Endothelial cell of umbilical vein (primary cell): ENCODE measurements around the gene CCDC107. TPM values are rescaled to one million over a fixed set of nuclear protein-coding genes. Genes with fewer than 3 reads are reported as not detected.
A peak's percentile ranks its signal among the peaks of the same experiment; 100 is the strongest.

Experiments used
- BruUV-seq: library from RNA; stranded (reverse); fragments of 400-500 nt; replicated peaks from 2 replicates; lab custom pipeline; 2021; lab: Mats Ljungman, UMichigan
- CTCF ChIA-PET: fragments of 300-600, 350-600 bp; sonication (Branson Sonifier 250); formaldehyde crosslinking; loops from one replicate; lab custom pipeline; 2021; ENCODE audit warnings: antibody characterized with exemption, inconsistent platforms; lab: Charles Lee
- POLR2A ChIA-PET: fragments of 300-600, 350-600 bp; sonication (Branson Sonifier 250); formaldehyde crosslinking; loops from one replicate; lab custom pipeline; 2021; ENCODE audit warnings: antibody characterized with exemption, inconsistent platforms; lab: Charles Lee
- DNase-seq: peaks from one replicate; pipeline ENCODE4 v3.0.0-alpha.2; 2011; ENCODE audit warnings: low read depth, low spot score
- FAIRE-seq: peaks from 2 replicates; lab custom pipeline; 2011; peaks lifted over from hg19 to GRCh38; lab: Jason Lieb, UNC
- H2AFZ ChIP-seq: 2 replicates; pipeline ENCODE4 v1.6.0; 2012; ENCODE audit warnings: low read depth, low read length, control low read depth, inconsistent platforms
- H3K27ac ChIP-seq: 2 replicates; pipeline ENCODE4 v1.5.1; 2011; ENCODE audit warnings: low read depth, mild to moderate bottlenecking, control low read depth, low read length, moderate library complexity; ENCODE audit not compliant: insufficient read depth
- H3K27me3 ChIP-seq, 2 experiments: 2 replicates each; pipeline versions ENCODE4 v1.6.0 to v1.6.1; 2011; ENCODE audit warnings: low read length in 2 of 2, mixed read lengths in 1 of 2; ENCODE audit not compliant: control insufficient read depth in 2 of 2, insufficient read depth in 2 of 2
- H3K36me3 ChIP-seq, 2 experiments: 2 replicates in 1 of 2; 3 replicates in 1 of 2; pipeline ENCODE4 v1.5.1; 2011; ENCODE audit warnings: low read length in 2 of 2, mild to moderate bottlenecking in 1 of 2, moderate library complexity in 1 of 2; ENCODE audit not compliant: control insufficient read depth in 2 of 2, insufficient read depth in 2 of 2; ENCODE audit errors: extremely low read depth in 1 of 2
- H3K4me1 ChIP-seq: 3 replicates; pipeline ENCODE4 v1.5.1; 2011; ENCODE audit warnings: mild to moderate bottlenecking, low read length; ENCODE audit not compliant: control insufficient read depth, insufficient read depth; ENCODE audit errors: extremely low read depth
- H3K4me2 ChIP-seq: 2 replicates; pipeline ENCODE4 v1.6.1; 2011; ENCODE audit warnings: low read length, control low read depth, mixed read lengths; ENCODE audit not compliant: insufficient read depth
- H3K4me3 ChIP-seq, 3 experiments: fragments of 200-600 bp in 1 of 3; sonication (generic), shearing (Covaris generic) in 1 of 3; replicated peaks in 1 of 3; 2 replicates each; pipeline ENCODE4 v1.5.1; 2011 to 2016; ENCODE audit warnings: control low read depth in 3 of 3, low read length in 3 of 3, mild to moderate bottlenecking in 2 of 3, inconsistent platforms in 1 of 3, low read depth in 1 of 3, moderate library complexity in 1 of 3; ENCODE audit not compliant: insufficient read depth in 1 of 3
- H3K79me2 ChIP-seq: 2 replicates; pipeline ENCODE4 v1.6.0; 2012; ENCODE audit warnings: low read length, inconsistent platforms; ENCODE audit not compliant: control insufficient read depth, insufficient read depth
- H3K9ac ChIP-seq: replicated peaks from 2 replicates; pipeline ENCODE3; 2011; ENCODE audit warnings: low read length, control low read depth; ENCODE audit not compliant: insufficient read depth; ENCODE audit errors: extremely low read depth
- H3K9me1 ChIP-seq: replicated peaks from 3 replicates; pipeline ENCODE4 v1.6.0; 2011; ENCODE audit warnings: mild to moderate bottlenecking, low read length; ENCODE audit not compliant: control insufficient read depth, insufficient read depth; ENCODE audit errors: extremely low read depth
- H3K9me3 ChIP-seq: replicated peaks from 2 replicates; pipeline ENCODE4 v1.5.1; 2012; ENCODE audit warnings: low read length, inconsistent platforms; ENCODE audit not compliant: control insufficient read depth, insufficient read depth
- H4K20me1 ChIP-seq: replicated peaks from 2 replicates; pipeline ENCODE3; 2011; ENCODE audit warnings: mild to moderate bottlenecking, low read length; ENCODE audit not compliant: control insufficient read depth, insufficient read depth; ENCODE audit errors: extremely low read depth
- CTCF ChIP-seq, 2 donors: IDR thresholded peaks; 1 replicate in 1 of 2; 2 replicates in 1 of 2; pipeline ENCODE4 v1.5.1; 2011; ENCODE audit warnings: low read length in 2 of 2, mild to moderate bottlenecking in 2 of 2, moderate library complexity in 2 of 2, control low read depth in 1 of 2, inconsistent platforms in 1 of 2, low read depth in 1 of 2; ENCODE audit not compliant: insufficient read depth in 1 of 2; ENCODE audit errors: extremely low read depth in 1 of 2
- EZH2 ChIP-seq: IDR thresholded peaks from 2 replicates; pipeline ENCODE4 v1.6.1; 2012; ENCODE audit warnings: borderline replicate concordance, low read depth, mild to moderate bottlenecking, moderate library complexity, low read length, inconsistent platforms; ENCODE audit not compliant: severe bottlenecking
- FOS ChIP-seq: IDR thresholded peaks from 2 replicates; pipeline ENCODE4 v1.6.1; 2011; ENCODE audit warnings: mild to moderate bottlenecking, low read length, moderate library complexity, borderline replicate concordance; ENCODE audit not compliant: insufficient read depth
- GATA2 ChIP-seq: IDR thresholded peaks from 2 replicates; pipeline ENCODE4 v1.7.0; 2011; ENCODE audit warnings: low read depth, mild to moderate bottlenecking, moderate library complexity, mixed read lengths, low read length; ENCODE audit not compliant: insufficient read length, insufficient read depth
- JUN ChIP-seq: IDR thresholded peaks from 2 replicates; pipeline ENCODE4 v1.6.1; 2011; ENCODE audit warnings: borderline replicate concordance, low read depth; ENCODE audit not compliant: insufficient read length, insufficient read depth
- MAX ChIP-seq: IDR thresholded peaks from 2 replicates; pipeline ENCODE4 v1.6.1; 2011; ENCODE audit not compliant: insufficient read depth, insufficient read length
- MYC ChIP-seq: IDR thresholded peaks from one replicate; pipeline ENCODE4 v1.6.1; 2011; ENCODE audit warnings: mild to moderate bottlenecking, low read depth, low read length
- POLR2A ChIP-seq: IDR thresholded peaks from 2 replicates; pipeline ENCODE4 v1.6.1; 2012; ENCODE audit warnings: low read depth, mild to moderate bottlenecking, control low read depth, low read length
- POLR2AphosphoS5 ChIP-seq: IDR thresholded peaks from 2 replicates; pipeline ENCODE4 v1.6.1; 2012; ENCODE audit warnings: low read depth, mild to moderate bottlenecking, control low read depth, low read length, moderate library complexity; ENCODE audit not compliant: insufficient read depth
- dilution Hi-C: fragments of 300-500 bp; cut with MboI; formaldehyde crosslinking; loops from one replicate; pipeline ENCODE4 v1.15.0; 2019; ENCODE audit warnings: low sequenced_read_pairs; ENCODE audit not compliant: extremely low pct_ligation_motif_present
- intact Hi-C: fragments of 100-400 bp; cut with micrococcal nuclease; formaldehyde crosslinking; loops from one replicate; pipeline ENCODE4 v1.10.0; 2022
- polyA plus RNA-seq, 4 experiments: library from polyadenylated mRNA; depleted of rRNA in 3 of 4; stranded (reverse) in 3 of 4; unstranded in 1 of 4; fragments of >200 nt; gene quantifications; 2 replicates each; pipeline versions ENCODE4 v1.2.1 to v1.2.3, GENCODE V29; 2011 to 2012; ENCODE audit warnings: missing spikeins in 1 of 4
- total RNA-seq: library from RNA; stranded (reverse); gene quantifications from 2 replicates; pipeline ENCODE4 v1.2.3, GENCODE V29; 2021

Gene CCDC107
- total and polyA plus RNA-seq, 2 donors (not counting 3 experiments of a cell fraction or from before 2014, with no cell fraction given): 13.2 to 16.0 TPM

- POLR2A ChIA-PET: interaction anchor here (1.6 kb wide), 1 partner anchor 29 kb away, joined by 4 read pairs; no protein-coding TSS in a partner anchor
- dilution Hi-C loops: no loop called here
- BruUV-seq: no TSS peak
Measured at GRCh38 chr9:35659340-35659739, 1.2 kb downstream of the CCDC107 start.

More at GRCh38 chr9:35659340-35659739, 1.2 kb downstream of the CCDC107 start:
- TF ChIP-seq MYC (no peak), FOS (no peak), MAX (no peak), POLR2AphosphoS5 (no peak), JUN (no peak), GATA2 (no peak), EZH2 (no peak), CTCF (IDR thresholded peaks at IDR 0.05; ENCODE audit: extremely low read depth in 1 of 2, insufficient read depth in 1 of 2, low read depth in 1 of 2, low read length in 2 of 2) (no peak), POLR2A (no peak)
- H3K4me1 ChIP-seq: peaks cover 16% of the 10 kb centered on the region
- H3K4me2 ChIP-seq: peak overlapping the region; percentile 93
- CTCF ChIA-PET: interaction anchor here (0.8 to 10.0 kb wide), 4 partner anchors 10 to 55 kb away, joined by 3 to 227 read pairs (median 8); partner anchors contain the start of gene TPM2
- H3K27me3 ChIP-seq: no peaks in the 10 kb centered on the region
- peak; percentile 78 for FAIRE-seq
- H3K9ac ChIP-seq: peak overlapping the region; percentile 86
- H3K36me3 ChIP-seq: peaks cover 0 to 8% of the 10 kb centered on the region in 2 experiments
- H4K20me1 ChIP-seq: no peaks in the 10 kb centered on the region
- no peak overlapping the region for H2AFZ ChIP-seq
- DNase-seq: no peak
- H3K9me3 ChIP-seq: no peaks in the 10 kb centered on the region
- no peaks in the 10 kb centered on the region for H3K9me1 ChIP-seq
- peak overlapping the region; percentile 94 for H3K27ac ChIP-seq
- intact Hi-C loops: loop anchor here (5.0 kb wide), 2 partner anchors 167 to 248 kb away; partner anchors contain the start of genes HRCT1, RUSC2 and SPAAR
- peaks cover 4% of the 10 kb centered on the region for H3K79me2 ChIP-seq
- H3K4me3 ChIP-seq: peak overlapping the region in 1 of 3 experiments; percentile 87
